ENCODE data around the gene HEATR5B. TPM values are rescaled to one million over a fixed set of nuclear protein-coding genes. Genes with fewer than 3 reads are reported as not detected.
A peak's percentile ranks its signal among the peaks of the same experiment; 100 is the strongest.
"Not testable (repeated sequence)": the region's sequence is repeated elsewhere in the genome, so short reads cannot be mapped to it uniquely, and the experiment has no call there.

The HEATR5B gene
- total RNA-seq, 1 donor = 27.6 TPM

GRCh38 chr2:36952748-36953197, 131.4 kb downstream of the HEATR5B start:
- no peak for DNase-seq (ENCODE audit: low read depth)
- no peak for TF ChIP-seq CTCF (IDR thresholded peaks at IDR 0.05; ENCODE audit: insufficient read depth, low read depth, low read length)
- H3K4me3 ChIP-seq (ENCODE audit: low read depth, low read length) = no peak overlapping the region

GRCh38 chr2:36951574-36951973, 132.6 kb downstream of the HEATR5B start:
- peak; percentile 25 for DNase-seq (ENCODE audit: low read depth)
- H3K4me3 ChIP-seq (ENCODE audit: low read depth, low read length) = no peak overlapping the region
- TF ChIP-seq CTCF (IDR thresholded peaks at IDR 0.05; ENCODE audit: insufficient read depth, low read depth, low read length) = no peak

GRCh38 chr2:36951027-36951518, 133.1 kb downstream of the HEATR5B start:
- no peak overlapping the region for H3K4me3 ChIP-seq (ENCODE audit: low read depth, low read length)
- TF ChIP-seq CTCF (IDR thresholded peaks at IDR 0.05; ENCODE audit: insufficient read depth, low read depth, low read length) = no peak
- no peak for DNase-seq (ENCODE audit: low read depth)

- no peak for TF ChIP-seq CTCF (IDR thresholded peaks at IDR 0.05; ENCODE audit: insufficient read depth, low read depth, low read length)
- no peak overlapping the region for H3K4me3 ChIP-seq (ENCODE audit: low read depth, low read length)
- no peak for DNase-seq (ENCODE audit: low read depth)
These were observed 134.3 kb downstream of the HEATR5B start for GRCh38 chr2:36949845-36950244.

- not testable (repeated sequence) for H3K4me3 ChIP-seq (ENCODE audit: low read depth, low read length); DNase-seq (ENCODE audit: low read depth)
These were observed 138.9 kb downstream of the HEATR5B start for GRCh38 chr2:36945240-36945639.

GRCh38 chr2:36941867-36942266, 142.3 kb downstream of the HEATR5B start:
- no peak for TF ChIP-seq CTCF (IDR thresholded peaks at IDR 0.05; ENCODE audit: insufficient read depth, low read depth, low read length)
- H3K4me3 ChIP-seq (ENCODE audit: low read depth, low read length) = no peak overlapping the region
- DNase-seq (ENCODE audit: low read depth) = no peak

GRCh38 chr2:36936526-36936925, 147.6 kb downstream of the HEATR5B start:
- H3K4me3 ChIP-seq (ENCODE audit: low read depth, low read length); DNase-seq (ENCODE audit: low read depth): not testable (repeated sequence)

GRCh38 chr2:36931688-36932087, 152.5 kb downstream of the HEATR5B start:
- H3K4me3 ChIP-seq (ENCODE audit: low read depth, low read length); DNase-seq (ENCODE audit: low read depth): not testable (repeated sequence)

Other genes with a start within 250 kb of the HEATR5B start
- gene STRN, start 117.8 kb downstream of the HEATR5B start, total RNA-seq = 14.2 and 16.4 TPM in 2 replicates
- gene GPATCH11, start 146 bp upstream of the HEATR5B start, total RNA-seq = 7.1 and 8.6 TPM in 2 replicates
- gene EIF2AK2, start 72.6 kb upstream of the HEATR5B start, total RNA-seq = 40.3 and 48.4 TPM in 2 replicates
- gene SULT6B1, start 104.3 kb upstream of the HEATR5B start, total RNA-seq = not detected in 2 replicates
- 14.8 and 19.4 TPM in 2 replicates for gene CEBPZOS, start 112.1 kb upstream of the HEATR5B start, total RNA-seq
- 29.0 and 44.9 TPM in 2 replicates for gene CEBPZ, start 147.2 kb upstream of the HEATR5B start, total RNA-seq
- gene NDUFAF7, start 147.3 kb upstream of the HEATR5B start, total RNA-seq = 9.7 and 13.0 TPM in 2 replicates
- 59.9 and 85.9 TPM in 2 replicates for gene PRKD3, start 240.5 kb upstream of the HEATR5B start, total RNA-seq

All from fibroblast of villous mesenchyme (primary cell).